B cell (primary cell): ENCODE data around the gene ATXN7L2.

Experiments used
- CTCF ChIP-seq: fragments of 200-600 bp; IDR thresholded peaks from one replicate; pipeline ENCODE4 v1.8.0; 2022; ENCODE audit warnings: antibody characterized with exemption, mild to moderate bottlenecking
- EZH2 ChIP-seq: IDR thresholded peaks from 2 replicates; pipeline ENCODE4 v1.6.1; 2012; ENCODE audit warnings: borderline replicate concordance, low read depth, mild to moderate bottlenecking, moderate library complexity, low read length; ENCODE audit not compliant: insufficient read depth, poor library complexity, severe bottlenecking

- TF ChIP-seq CTCF (no peak), EZH2 (no peak)
Measured at GRCh38 chr1:109467301-109467777, 16.4 kb upstream of the ATXN7L2 start.
